GM23338 (cell line): ENCODE data around the gene TFF2. TPM values are rescaled to one million over a fixed set of nuclear protein-coding genes. Genes with fewer than 3 reads are reported as not detected.

Experiments used
- ATAC-seq: fragments of 200-7000 bp; cut with Tn5 transposase; 3 replicates; pipeline ENCODE4 v1.9.1; 2020
- DNase-seq: peaks from one replicate; pipeline ENCODE4 v3.0.0-alpha.2; 2015; ENCODE audit warnings: low spot score
- H2AFZ ChIP-seq: fragments of 200-600 bp; sonication (generic); 2 replicates; pipeline ENCODE4 v1.8.0; 2016; ENCODE audit warnings: antibody characterized with exemption, mild to moderate bottlenecking, moderate library complexity
- H3F3A ChIP-seq: fragments of 200-600 bp; sonication (generic); replicated peaks from 2 replicates; pipeline ENCODE4 v1.8.0; 2017; ENCODE audit warnings: antibody characterized with exemption, mixed run types, low read depth
- H3K27ac ChIP-seq: fragments of 200-600 bp; sonication (generic); 2 replicates; pipeline ENCODE4 v1.6.1; 2016; ENCODE audit warnings: low read depth
- H3K27me3 ChIP-seq: fragments of 200-600 bp; sonication (generic); 2 replicates; pipeline ENCODE4 v1.8.0; 2016; ENCODE audit warnings: mild to moderate bottlenecking, mixed run types, moderate library complexity; ENCODE audit not compliant: insufficient read depth
- H3K36me3 ChIP-seq: fragments of 200-600 bp; sonication (generic); 2 replicates; pipeline ENCODE4 v1.8.0; 2016; ENCODE audit warnings: mild to moderate bottlenecking; ENCODE audit not compliant: insufficient read depth
- H3K4me1 ChIP-seq: fragments of 200-600 bp; sonication (generic); 2 replicates; pipeline ENCODE4 v1.8.0; 2016; ENCODE audit warnings: mild to moderate bottlenecking, moderate library complexity; ENCODE audit not compliant: insufficient read depth
- H3K4me2 ChIP-seq: fragments of 200-600 bp; sonication (generic); 2 replicates; pipeline ENCODE4 v1.7.1; 2017; ENCODE audit warnings: mixed run types
- H3K4me3 ChIP-seq: fragments of 200-600 bp; sonication (generic); 2 replicates; pipeline ENCODE4 v1.6.1; 2016; ENCODE audit warnings: mixed run types
- H3K79me2 ChIP-seq: fragments of 200-600 bp; sonication (generic); replicated peaks from 2 replicates; pipeline ENCODE4 v1.8.0; 2017; ENCODE audit warnings: mild to moderate bottlenecking; ENCODE audit not compliant: insufficient read depth
- H3K9me2 ChIP-seq: fragments of 200-600 bp; sonication (generic); 2 replicates; pipeline ENCODE4 v1.8.0; 2017; ENCODE audit not compliant: insufficient read depth
- H4K20me1 ChIP-seq: fragments of 200-600 bp; sonication (generic); replicated peaks from 2 replicates; pipeline ENCODE4 v1.8.0; 2017; ENCODE audit warnings: mild to moderate bottlenecking; ENCODE audit not compliant: insufficient read depth
- H3K27ac Mint-ChIP-seq: 2 replicates; pipeline ENCODE4 v1.8.0; 2020; ENCODE audit warnings: inconsistent platforms, mild to moderate bottlenecking, moderate library complexity, mixed read lengths
- H3K27me3 Mint-ChIP-seq: 3 replicates; pipeline ENCODE4 v1.8.0; 2022; ENCODE audit warnings: low read depth, mild to moderate bottlenecking, moderate library complexity, mixed read lengths, inconsistent platforms; ENCODE audit not compliant: insufficient read depth, poor library complexity
- H3K36me3 Mint-ChIP-seq: 3 replicates; pipeline ENCODE4 v1.8.0; 2021; ENCODE audit warnings: low read depth, mild to moderate bottlenecking, inconsistent platforms, moderate library complexity, mixed read lengths
- H3K4me1 Mint-ChIP-seq: 3 replicates; pipeline ENCODE4 v1.8.0; 2020; ENCODE audit warnings: mild to moderate bottlenecking, inconsistent platforms, mixed read lengths
- H3K4me3 Mint-ChIP-seq: 3 replicates; pipeline ENCODE4 v1.8.0; 2021; ENCODE audit warnings: moderate library complexity, mild to moderate bottlenecking, inconsistent platforms, mixed read lengths
- H3K9me3 Mint-ChIP-seq: 3 replicates; pipeline ENCODE4 v1.8.0; 2020; ENCODE audit warnings: moderate library complexity, mild to moderate bottlenecking, inconsistent platforms, mixed read lengths
- CREB1 ChIP-seq: fragments of 250-450 bp; sonication (Bioruptor Pico); IDR thresholded peaks from 2 replicates; pipeline ENCODE4 v1.5.0; 2020; ENCODE audit warnings: low read depth, mild to moderate bottlenecking, moderate library complexity
- EZH2 ChIP-seq: fragments of 200-600 bp; sonication (generic); IDR thresholded peaks from one replicate; pipeline ENCODE4 v1.8.0; 2017; ENCODE audit warnings: antibody characterized with exemption, mild to moderate bottlenecking, low read depth; ENCODE audit not compliant: unreplicated experiment
- EZH2phosphoT487 ChIP-seq: fragments of 200-600 bp; sonication (generic); IDR thresholded peaks from one replicate; pipeline ENCODE4 v1.8.1; 2018; ENCODE audit warnings: antibody characterized with exemption; ENCODE audit not compliant: unreplicated experiment
- JUNB ChIP-seq: IDR thresholded peaks from one replicate; pipeline ENCODE4 v1.6.1; 2016; ENCODE audit warnings: antibody characterized with exemption; ENCODE audit not compliant: unreplicated experiment
- NANOG ChIP-seq: IDR thresholded peaks from 2 replicates; pipeline ENCODE4 v1.6.1; 2016; ENCODE audit warnings: antibody characterized with exemption, borderline replicate concordance
- POLR2AphosphoS5 ChIP-seq: IDR thresholded peaks from 2 replicates; pipeline ENCODE4 v1.6.1; 2016; ENCODE audit warnings: antibody characterized with exemption, low read depth
- STAT1 ChIP-seq: IDR thresholded peaks from one replicate; pipeline ENCODE4 v1.6.1; 2016; ENCODE audit warnings: antibody characterized with exemption; ENCODE audit not compliant: unreplicated experiment
- ZNF114 ChIP-seq: fragments of 250-450 bp; sonication (Bioruptor Pico); IDR thresholded peaks from 2 replicates; pipeline ENCODE4 v1.5.0; 2020; ENCODE audit warnings: mild to moderate bottlenecking, moderate library complexity
- ZNF331 ChIP-seq: fragments of 250-450 bp; sonication (Bioruptor Pico); IDR thresholded peaks from 2 replicates; pipeline ENCODE4 v1.5.0; 2020; ENCODE audit warnings: low read depth, mild to moderate bottlenecking, moderate library complexity
- polyA plus RNA-seq: library from polyadenylated mRNA; unstranded; fragments of >200 nt; fragmentation: Nextera tagmentation; extraction: Ambion mirVana; gene quantifications from 2 replicates; pipeline ENCODE4 v1.2.1, GENCODE V29; 2016
- total RNA-seq: library from RNA; depleted of rRNA; stranded (reverse); fragments of >200 nt; shearing (Covaris generic); gene quantifications from 2 replicates; pipeline ENCODE4 v1.2.3, GENCODE V29; 2014
- TF ChIP-seq, protein P1 (sequence below): fragments of 250-450 bp; sonication (Bioruptor Pico); IDR thresholded peaks from 2 replicates; pipeline ENCODE4 v1.5.0; 2020; ENCODE audit warnings: mild to moderate bottlenecking, moderate library complexity
- TF ChIP-seq, protein P2 (sequence below): IDR thresholded peaks from 2 replicates; pipeline ENCODE4 v1.6.1; 2016; ENCODE audit warnings: antibody characterized with exemption
- TF ChIP-seq, protein P3 (sequence below), 2 experiments: fragments of 200-600 bp in 1 of 2; sonication (generic) in 1 of 2; conservative IDR thresholded peaks; 2 replicates each; pipeline versions ENCODE4 v1.5.1 to v1.6.1; 2016 to 2017; ENCODE audit warnings: antibody characterized with exemption in 2 of 2, low read depth in 2 of 2, mild to moderate bottlenecking in 2 of 2, moderate library complexity in 1 of 2
- TF ChIP-seq, protein P4 (sequence below): IDR thresholded peaks from one replicate; pipeline ENCODE4 v1.6.1; 2018; ENCODE audit warnings: antibody characterized with exemption; ENCODE audit not compliant: unreplicated experiment

The TFF2 gene
- total and polyA plus RNA-seq, 2 experiments from 2014 or later = not detected

DNA sequence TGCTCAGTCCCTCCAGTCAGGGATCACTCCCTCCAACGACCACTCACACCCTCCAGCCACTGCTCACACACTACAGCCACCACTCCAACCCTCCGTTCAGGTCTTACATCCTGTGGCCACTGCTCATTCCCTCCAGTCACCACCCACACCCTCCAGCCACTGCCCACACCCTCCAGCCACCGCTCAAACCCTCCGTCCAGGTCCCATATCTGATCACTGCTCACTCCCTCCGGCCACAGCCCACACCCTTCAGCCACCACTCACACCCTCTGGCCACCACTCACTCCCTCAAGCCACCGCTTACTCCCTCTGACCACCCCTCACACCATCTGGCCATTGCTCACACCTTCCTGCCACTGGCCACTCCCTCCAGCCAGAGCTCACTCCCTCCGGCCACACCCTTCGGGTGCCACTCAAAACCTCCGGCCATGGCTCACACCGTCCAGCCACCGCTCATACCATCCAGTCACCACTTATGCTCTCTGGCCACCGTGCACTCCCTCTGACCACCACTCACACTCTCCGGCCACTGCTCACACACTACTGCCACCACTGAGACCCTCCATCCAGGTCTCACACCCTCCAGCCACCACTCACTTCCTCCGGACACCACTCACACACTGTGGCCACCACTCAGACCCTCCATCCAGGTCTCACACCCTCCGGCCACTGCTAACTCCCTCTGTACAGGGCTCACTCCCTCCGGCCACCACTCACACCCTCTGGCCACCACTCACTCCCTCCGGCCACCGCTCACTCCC is 20.3 kb upstream of the TFF2 start:
- TF ChIP-seq, protein P1, sequence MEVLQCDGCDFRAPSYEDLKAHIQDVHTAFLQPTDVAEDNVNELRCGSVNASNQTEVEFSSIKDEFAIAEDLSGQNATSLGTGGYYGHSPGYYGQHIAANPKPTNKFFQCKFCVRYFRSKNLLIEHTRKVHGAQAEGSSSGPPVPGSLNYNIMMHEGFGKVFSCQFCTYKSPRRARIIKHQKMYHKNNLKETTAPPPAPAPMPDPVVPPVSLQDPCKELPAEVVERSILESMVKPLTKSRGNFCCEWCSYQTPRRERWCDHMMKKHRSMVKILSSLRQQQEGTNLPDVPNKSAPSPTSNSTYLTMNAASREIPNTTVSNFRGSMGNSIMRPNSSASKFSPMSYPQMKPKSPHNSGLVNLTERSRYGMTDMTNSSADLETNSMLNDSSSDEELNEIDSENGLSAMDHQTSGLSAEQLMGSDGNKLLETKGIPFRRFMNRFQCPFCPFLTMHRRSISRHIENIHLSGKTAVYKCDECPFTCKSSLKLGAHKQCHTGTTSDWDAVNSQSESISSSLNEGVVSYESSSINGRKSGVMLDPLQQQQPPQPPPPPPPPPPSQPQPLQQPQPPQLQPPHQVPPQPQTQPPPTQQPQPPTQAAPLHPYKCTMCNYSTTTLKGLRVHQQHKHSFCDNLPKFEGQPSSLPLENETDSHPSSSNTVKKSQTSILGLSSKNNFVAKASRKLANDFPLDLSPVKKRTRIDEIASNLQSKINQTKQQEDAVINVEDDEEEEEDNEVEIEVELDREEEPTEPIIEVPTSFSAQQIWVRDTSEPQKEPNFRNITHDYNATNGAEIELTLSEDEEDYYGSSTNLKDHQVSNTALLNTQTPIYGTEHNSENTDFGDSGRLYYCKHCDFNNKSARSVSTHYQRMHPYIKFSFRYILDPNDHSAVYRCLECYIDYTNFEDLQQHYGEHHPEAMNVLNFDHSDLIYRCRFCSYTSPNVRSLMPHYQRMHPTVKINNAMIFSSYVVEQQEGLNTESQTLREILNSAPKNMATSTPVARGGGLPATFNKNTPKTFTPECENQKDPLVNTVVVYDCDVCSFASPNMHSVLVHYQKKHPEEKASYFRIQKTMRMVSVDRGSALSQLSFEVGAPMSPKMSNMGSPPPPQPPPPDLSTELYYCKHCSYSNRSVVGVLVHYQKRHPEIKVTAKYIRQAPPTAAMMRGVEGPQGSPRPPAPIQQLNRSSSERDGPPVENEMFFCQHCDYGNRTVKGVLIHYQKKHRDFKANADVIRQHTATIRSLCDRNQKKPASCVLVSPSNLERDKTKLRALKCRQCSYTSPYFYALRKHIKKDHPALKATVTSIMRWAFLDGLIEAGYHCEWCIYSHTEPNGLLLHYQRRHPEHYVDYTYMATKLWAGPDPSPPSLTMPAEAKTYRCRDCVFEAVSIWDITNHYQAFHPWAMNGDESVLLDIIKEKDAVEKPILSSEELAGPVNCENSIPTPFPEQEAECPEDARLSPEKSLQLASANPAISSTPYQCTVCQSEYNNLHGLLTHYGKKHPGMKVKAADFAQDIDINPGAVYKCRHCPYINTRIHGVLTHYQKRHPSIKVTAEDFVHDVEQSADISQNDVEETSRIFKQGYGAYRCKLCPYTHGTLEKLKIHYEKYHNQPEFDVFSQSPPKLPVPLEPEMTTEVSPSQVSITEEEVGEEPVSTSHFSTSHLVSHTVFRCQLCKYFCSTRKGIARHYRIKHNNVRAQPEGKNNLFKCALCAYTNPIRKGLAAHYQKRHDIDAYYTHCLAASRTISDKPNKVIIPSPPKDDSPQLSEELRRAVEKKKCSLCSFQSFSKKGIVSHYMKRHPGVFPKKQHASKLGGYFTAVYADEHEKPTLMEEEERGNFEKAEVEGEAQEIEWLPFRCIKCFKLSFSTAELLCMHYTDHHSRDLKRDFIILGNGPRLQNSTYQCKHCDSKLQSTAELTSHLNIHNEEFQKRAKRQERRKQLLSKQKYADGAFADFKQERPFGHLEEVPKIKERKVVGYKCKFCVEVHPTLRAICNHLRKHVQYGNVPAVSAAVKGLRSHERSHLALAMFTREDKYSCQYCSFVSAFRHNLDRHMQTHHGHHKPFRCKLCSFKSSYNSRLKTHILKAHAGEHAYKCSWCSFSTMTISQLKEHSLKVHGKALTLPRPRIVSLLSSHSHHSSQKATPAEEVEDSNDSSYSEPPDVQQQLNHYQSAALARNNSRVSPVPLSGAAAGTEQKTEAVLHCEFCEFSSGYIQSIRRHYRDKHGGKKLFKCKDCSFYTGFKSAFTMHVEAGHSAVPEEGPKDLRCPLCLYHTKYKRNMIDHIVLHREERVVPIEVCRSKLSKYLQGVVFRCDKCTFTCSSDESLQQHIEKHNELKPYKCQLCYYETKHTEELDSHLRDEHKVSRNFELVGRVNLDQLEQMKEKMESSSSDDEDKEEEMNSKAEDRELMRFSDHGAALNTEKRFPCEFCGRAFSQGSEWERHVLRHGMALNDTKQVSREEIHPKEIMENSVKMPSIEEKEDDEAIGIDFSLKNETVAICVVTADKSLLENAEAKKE (CRISPR knock-in tag) = no peak
- TF ChIP-seq ZNF114 (CRISPR knock-in tag) = no peak
- TF ChIP-seq, protein P2, sequence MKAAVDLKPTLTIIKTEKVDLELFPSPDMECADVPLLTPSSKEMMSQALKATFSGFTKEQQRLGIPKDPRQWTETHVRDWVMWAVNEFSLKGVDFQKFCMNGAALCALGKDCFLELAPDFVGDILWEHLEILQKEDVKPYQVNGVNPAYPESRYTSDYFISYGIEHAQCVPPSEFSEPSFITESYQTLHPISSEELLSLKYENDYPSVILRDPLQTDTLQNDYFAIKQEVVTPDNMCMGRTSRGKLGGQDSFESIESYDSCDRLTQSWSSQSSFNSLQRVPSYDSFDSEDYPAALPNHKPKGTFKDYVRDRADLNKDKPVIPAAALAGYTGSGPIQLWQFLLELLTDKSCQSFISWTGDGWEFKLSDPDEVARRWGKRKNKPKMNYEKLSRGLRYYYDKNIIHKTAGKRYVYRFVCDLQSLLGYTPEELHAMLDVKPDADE = no peak
- TF ChIP-seq, protein P3, sequence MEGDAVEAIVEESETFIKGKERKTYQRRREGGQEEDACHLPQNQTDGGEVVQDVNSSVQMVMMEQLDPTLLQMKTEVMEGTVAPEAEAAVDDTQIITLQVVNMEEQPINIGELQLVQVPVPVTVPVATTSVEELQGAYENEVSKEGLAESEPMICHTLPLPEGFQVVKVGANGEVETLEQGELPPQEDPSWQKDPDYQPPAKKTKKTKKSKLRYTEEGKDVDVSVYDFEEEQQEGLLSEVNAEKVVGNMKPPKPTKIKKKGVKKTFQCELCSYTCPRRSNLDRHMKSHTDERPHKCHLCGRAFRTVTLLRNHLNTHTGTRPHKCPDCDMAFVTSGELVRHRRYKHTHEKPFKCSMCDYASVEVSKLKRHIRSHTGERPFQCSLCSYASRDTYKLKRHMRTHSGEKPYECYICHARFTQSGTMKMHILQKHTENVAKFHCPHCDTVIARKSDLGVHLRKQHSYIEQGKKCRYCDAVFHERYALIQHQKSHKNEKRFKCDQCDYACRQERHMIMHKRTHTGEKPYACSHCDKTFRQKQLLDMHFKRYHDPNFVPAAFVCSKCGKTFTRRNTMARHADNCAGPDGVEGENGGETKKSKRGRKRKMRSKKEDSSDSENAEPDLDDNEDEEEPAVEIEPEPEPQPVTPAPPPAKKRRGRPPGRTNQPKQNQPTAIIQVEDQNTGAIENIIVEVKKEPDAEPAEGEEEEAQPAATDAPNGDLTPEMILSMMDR (conservative IDR thresholded peaks at IDR 0.05; ENCODE audit: low read depth in 2 of 2) = no peak
- no peak for TF ChIP-seq EZH2phosphoT487
- no peak for TF ChIP-seq STAT1
- TF ChIP-seq JUNB = no peak
- no peak for TF ChIP-seq ZNF331 (CRISPR knock-in tag)
- TF ChIP-seq EZH2 = no peak
- no peak for TF ChIP-seq NANOG
- no peak for TF ChIP-seq POLR2AphosphoS5
- TF ChIP-seq CREB1 (CRISPR knock-in tag) = no peak
- TF ChIP-seq, protein P4, sequence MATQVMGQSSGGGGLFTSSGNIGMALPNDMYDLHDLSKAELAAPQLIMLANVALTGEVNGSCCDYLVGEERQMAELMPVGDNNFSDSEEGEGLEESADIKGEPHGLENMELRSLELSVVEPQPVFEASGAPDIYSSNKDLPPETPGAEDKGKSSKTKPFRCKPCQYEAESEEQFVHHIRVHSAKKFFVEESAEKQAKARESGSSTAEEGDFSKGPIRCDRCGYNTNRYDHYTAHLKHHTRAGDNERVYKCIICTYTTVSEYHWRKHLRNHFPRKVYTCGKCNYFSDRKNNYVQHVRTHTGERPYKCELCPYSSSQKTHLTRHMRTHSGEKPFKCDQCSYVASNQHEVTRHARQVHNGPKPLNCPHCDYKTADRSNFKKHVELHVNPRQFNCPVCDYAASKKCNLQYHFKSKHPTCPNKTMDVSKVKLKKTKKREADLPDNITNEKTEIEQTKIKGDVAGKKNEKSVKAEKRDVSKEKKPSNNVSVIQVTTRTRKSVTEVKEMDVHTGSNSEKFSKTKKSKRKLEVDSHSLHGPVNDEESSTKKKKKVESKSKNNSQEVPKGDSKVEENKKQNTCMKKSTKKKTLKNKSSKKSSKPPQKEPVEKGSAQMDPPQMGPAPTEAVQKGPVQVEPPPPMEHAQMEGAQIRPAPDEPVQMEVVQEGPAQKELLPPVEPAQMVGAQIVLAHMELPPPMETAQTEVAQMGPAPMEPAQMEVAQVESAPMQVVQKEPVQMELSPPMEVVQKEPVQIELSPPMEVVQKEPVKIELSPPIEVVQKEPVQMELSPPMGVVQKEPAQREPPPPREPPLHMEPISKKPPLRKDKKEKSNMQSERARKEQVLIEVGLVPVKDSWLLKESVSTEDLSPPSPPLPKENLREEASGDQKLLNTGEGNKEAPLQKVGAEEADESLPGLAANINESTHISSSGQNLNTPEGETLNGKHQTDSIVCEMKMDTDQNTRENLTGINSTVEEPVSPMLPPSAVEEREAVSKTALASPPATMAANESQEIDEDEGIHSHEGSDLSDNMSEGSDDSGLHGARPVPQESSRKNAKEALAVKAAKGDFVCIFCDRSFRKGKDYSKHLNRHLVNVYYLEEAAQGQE = no peak
- no peak overlapping the region for H3K4me3 Mint-ChIP-seq
- Histone ChIP-seq H3F3A (no peaks in the 10 kb centered on the region), H3K4me2 (no peak overlapping the region), H2AFZ (no peak overlapping the region), H4K20me1 (no peaks in the 10 kb centered on the region), H3K79me2 (no peaks in the 10 kb centered on the region), H3K27me3 (no peaks in the 10 kb centered on the region), H3K36me3 (no peaks in the 10 kb centered on the region), H3K4me3 (no peak overlapping the region), H3K9me2 (no peaks in the 10 kb centered on the region), H3K27ac (no peak overlapping the region), H3K4me1 (no peaks in the 10 kb centered on the region)
- no peaks in the 10 kb centered on the region for H3K9me3 Mint-ChIP-seq
- H3K27me3 Mint-ChIP-seq = peaks cover 2% of the 10 kb centered on the region
- H3K27ac Mint-ChIP-seq = no peak overlapping the region
- no peaks in the 10 kb centered on the region for H3K36me3 Mint-ChIP-seq
- DNase-seq (no peak), ATAC-seq (no peak)
- peaks cover 9% of the 10 kb centered on the region for H3K4me1 Mint-ChIP-seq
